Prostate gland (tissue), 2 donors: ENCODE measurements around the gene GUSB. TPM values are rescaled to one million over a fixed set of nuclear protein-coding genes. Genes with fewer than 3 reads are reported as not detected.

Experiments
- DNase-seq: peaks from one replicate; pipeline ENCODE4 v3.0.0-alpha.2; 2019; ENCODE audit warnings: low spot score
- H3K27ac ChIP-seq, 2 donors: fragments of 200-600 bp; sonication (generic); 2 replicates each; pipeline ENCODE4 v1.5.1; 2017 to 2019
- H3K27me3 ChIP-seq: fragments of 200-600 bp; sonication (generic); replicated peaks from 2 replicates; pipeline ENCODE4 v1.5.1; 2019; ENCODE audit not compliant: insufficient read depth
- H3K36me3 ChIP-seq, 2 donors: fragments of 200-600 bp; sonication (generic); 1 replicate in 1 of 2; 2 replicates in 1 of 2; pipeline versions ENCODE4 v1.5.1 to v1.8.1; 2017 to 2019
- H3K4me1 ChIP-seq: fragments of 200-600 bp; sonication (generic); replicated peaks from 2 replicates; pipeline ENCODE4 v1.5.1; 2019
- H3K4me3 ChIP-seq, 2 donors: fragments of 200-600 bp; sonication (generic); 2 replicates each; pipeline ENCODE4 v1.5.1; 2017 to 2019
- H3K9me3 ChIP-seq: fragments of 200-600 bp; sonication (generic); 2 replicates; pipeline ENCODE4 v1.5.1; 2017
- CTCF ChIP-seq, 4 experiments: fragments of 200-600 bp in 2 of 4; fragments of 450-650 bp in 2 of 4; sonication (generic) in 2 of 4; IDR thresholded peaks; 1 replicate in 3 of 4; 2 replicates in 1 of 4; pipeline ENCODE4 v1.5.1; 2016 to 2019; ENCODE audit warnings: antibody characterized with exemption in 4 of 4, mild to moderate bottlenecking in 2 of 4, moderate library complexity in 2 of 4
- POLR2A ChIP-seq: fragments of 450-650 bp; IDR thresholded peaks from one replicate; pipeline ENCODE4 v1.6.1; 2016; ENCODE audit warnings: antibody characterized with exemption, mild to moderate bottlenecking
- POLR2AphosphoS5 ChIP-seq: sonication (generic); formaldehyde crosslinking; IDR thresholded peaks from one replicate; pipeline ENCODE4 v1.6.1; 2017; ENCODE audit warnings: antibody characterized with exemption
- WGBS: methylation state at CpG from one replicate; pipeline ENCODE4 v1.1.5; 2018; 5-methylcytosine and 5-hydroxymethylcytosine counted together
- intact Hi-C: fragments of 100-400 bp; cut with DNase I; formaldehyde crosslinking; loops from one replicate; pipeline ENCODE4 v1.14.2; 2022
- total RNA-seq, 2 donors: library from RNA; depleted of rRNA; stranded (reverse); fragments of >200 nt; gene quantifications; one replicate each; pipeline ENCODE4 v1.1.0, GENCODE V29; 2016

The GUSB gene
- total RNA-seq, 2 donors from 2014 or later = 33.7 to 35.9 TPM

- Histone ChIP-seq H3K36me3 (no peaks in the 10 kb centered on the region), H3K4me1 (peaks cover 4% of the 10 kb centered on the region), H3K27me3 (no peaks in the 10 kb centered on the region), H3K9me3 (no peaks in the 10 kb centered on the region), H3K4me3 (no peak overlapping the region), H3K27ac (no peak overlapping the region)
- WGBS = 94% methylated on average over 18 of the region's 18 CpGs
- TF ChIP-seq CTCF (IDR thresholded peaks at IDR 0.05) = no peak
- TF ChIP-seq POLR2A = no peak
- no peak for TF ChIP-seq POLR2AphosphoS5
- intact Hi-C loops = no loop called here
- DNase-seq = no peak
These were observed 3.0 kb downstream of the GUSB start for GRCh38 chr7:65978891-65979582.

- no peak for DNase-seq
These were observed 5.3 kb downstream of the GUSB start for GRCh38 chr7:65976659-65977196.

GRCh38 chr7:65975814-65976445, 6.1 kb downstream of the GUSB start:
- H3K4me3 ChIP-seq = no peak overlapping the region
- H3K4me1 ChIP-seq = peaks cover 4% of the 10 kb centered on the region
- H3K36me3 ChIP-seq = peaks cover 0 to 5% of the 10 kb centered on the region in 2 donors
- H3K27ac ChIP-seq = no peak overlapping the region
- no peak for DNase-seq
- no peaks in the 10 kb centered on the region for H3K9me3 ChIP-seq
- no peaks in the 10 kb centered on the region for H3K27me3 ChIP-seq
- intact Hi-C loops = no loop called here
- no peak for TF ChIP-seq CTCF (IDR thresholded peaks at IDR 0.05)
- TF ChIP-seq POLR2A = no peak
- TF ChIP-seq POLR2AphosphoS5 = no peak
- WGBS = 91% methylated on average over 11 of the region's 11 CpGs

More at GRCh38 chr7:65976659-65977196, 5.3 kb downstream of the GUSB start:
- Histone ChIP-seq H3K4me3 (no peak overlapping the region), H3K9me3 (no peaks in the 10 kb centered on the region), H3K4me1 (peaks cover 4% of the 10 kb centered on the region), H3K27me3 (no peaks in the 10 kb centered on the region), H3K36me3 (peaks cover 0 to 5% of the 10 kb centered on the region in 2 donors), H3K27ac (no peak overlapping the region)
- TF ChIP-seq POLR2AphosphoS5 = no peak
- no peak for TF ChIP-seq POLR2A
- TF ChIP-seq CTCF (IDR thresholded peaks at IDR 0.05) = no peak
- intact Hi-C loops = no loop called here
- WGBS = 92% methylated on average over 16 of the region's 16 CpGs

- no peaks in the 10 kb centered on the region for H3K27me3 ChIP-seq
- intact Hi-C loops = no loop called here
- WGBS = 88% methylated on average over 9 of the region's 9 CpGs
- H3K9me3 ChIP-seq = no peaks in the 10 kb centered on the region
- no peaks in the 10 kb centered on the region for H3K4me1 ChIP-seq
- DNase-seq = no peak
- no peak overlapping the region for H3K4me3 ChIP-seq
- H3K36me3 ChIP-seq = peaks cover 5 to 6% of the 10 kb centered on the region in 2 donors
- TF ChIP-seq POLR2AphosphoS5 (no peak), CTCF (IDR thresholded peaks at IDR 0.05) (no peak), POLR2A (no peak)
- no peak overlapping the region for H3K27ac ChIP-seq
These were observed 7.1 kb downstream of the GUSB start for GRCh38 chr7:65974876-65975275.
